HCEC 1CT (cell line): ENCODE results near the gene GLE1.
A peak's percentile ranks its signal among the peaks of the same experiment; 100 is the strongest.

Experiments used
- DNase-seq: peaks from one replicate; pipeline ENCODE4 v3.0.0-alpha.2; 2017

The GLE1 gene, protein sequence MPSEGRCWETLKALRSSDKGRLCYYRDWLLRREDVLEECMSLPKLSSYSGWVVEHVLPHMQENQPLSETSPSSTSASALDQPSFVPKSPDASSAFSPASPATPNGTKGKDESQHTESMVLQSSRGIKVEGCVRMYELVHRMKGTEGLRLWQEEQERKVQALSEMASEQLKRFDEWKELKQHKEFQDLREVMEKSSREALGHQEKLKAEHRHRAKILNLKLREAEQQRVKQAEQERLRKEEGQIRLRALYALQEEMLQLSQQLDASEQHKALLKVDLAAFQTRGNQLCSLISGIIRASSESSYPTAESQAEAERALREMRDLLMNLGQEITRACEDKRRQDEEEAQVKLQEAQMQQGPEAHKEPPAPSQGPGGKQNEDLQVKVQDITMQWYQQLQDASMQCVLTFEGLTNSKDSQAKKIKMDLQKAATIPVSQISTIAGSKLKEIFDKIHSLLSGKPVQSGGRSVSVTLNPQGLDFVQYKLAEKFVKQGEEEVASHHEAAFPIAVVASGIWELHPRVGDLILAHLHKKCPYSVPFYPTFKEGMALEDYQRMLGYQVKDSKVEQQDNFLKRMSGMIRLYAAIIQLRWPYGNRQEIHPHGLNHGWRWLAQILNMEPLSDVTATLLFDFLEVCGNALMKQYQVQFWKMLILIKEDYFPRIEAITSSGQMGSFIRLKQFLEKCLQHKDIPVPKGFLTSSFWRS

DNA sequence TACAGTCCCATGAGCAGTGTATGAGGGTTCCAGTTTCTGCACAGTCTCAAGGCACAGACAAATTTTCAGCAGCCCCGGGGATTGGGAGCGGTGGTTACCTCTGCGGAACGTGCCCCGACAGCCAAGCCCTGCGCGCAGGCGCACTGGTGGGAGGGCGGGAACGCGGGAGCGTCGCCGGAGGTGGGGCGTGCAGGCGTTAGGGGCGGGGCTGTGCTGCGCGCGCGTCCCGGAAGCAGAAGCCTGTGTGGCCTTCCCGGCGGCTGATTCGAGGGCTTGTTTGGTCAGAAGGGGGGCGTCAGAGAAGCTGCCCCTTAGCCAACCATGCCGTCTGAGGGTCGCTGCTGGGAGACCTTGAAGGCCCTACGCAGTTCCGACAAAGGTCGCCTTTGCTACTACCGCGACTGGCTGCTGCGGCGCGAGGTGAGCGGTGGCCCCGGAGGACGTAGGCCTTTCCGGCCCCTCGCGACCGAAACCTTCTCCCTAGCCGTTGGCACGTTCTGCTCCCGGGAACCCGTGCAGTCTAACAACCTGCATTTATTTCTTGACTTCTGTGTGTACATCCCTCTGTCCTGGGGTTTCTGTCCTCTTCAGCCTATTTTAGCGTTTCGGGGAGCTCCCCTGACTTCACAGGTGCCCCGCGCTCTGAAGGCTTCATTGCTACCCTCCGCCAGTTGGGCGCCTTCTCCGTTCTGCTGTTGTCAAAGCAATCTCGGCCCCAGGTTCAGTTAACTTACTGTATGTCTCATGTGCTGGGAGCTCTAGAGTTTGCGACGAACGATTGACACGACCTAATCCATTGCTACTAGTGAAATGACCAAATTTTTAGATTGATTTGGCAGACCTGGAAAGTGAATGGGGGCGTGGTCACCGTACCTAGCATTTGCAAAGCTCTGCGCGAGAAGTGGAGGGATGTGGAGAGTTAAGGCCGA lies at the start of gene GLE1:
TSS of gene GLE1 (plus strand) at position 235 of the 929 bp plus-strand sequence. CDS start at position 322, 87 bp downstream.
- DNase-seq, result peak; percentile 87

DNA sequence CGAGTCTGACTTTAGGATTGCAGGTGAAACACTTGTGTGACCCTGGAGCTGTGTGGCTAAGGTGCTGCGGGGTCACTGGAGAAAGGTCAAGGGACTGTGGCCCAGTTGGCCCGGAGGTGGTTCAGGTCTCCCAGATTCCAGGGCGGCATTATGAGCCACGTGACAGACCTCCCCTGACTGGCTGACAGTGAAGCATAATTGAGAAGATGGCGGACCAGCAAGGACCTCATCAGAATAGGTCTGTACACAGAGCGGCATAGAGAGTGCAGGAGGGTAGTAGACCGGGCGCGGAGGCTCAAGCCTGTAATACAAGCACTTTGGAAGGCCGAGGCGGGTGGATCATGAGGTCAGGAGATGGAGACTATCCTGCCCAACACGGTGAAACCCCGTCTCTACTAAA lies 49.5 kb upstream of the GLE1 start:
- DNase-seq, result no peak

DNA sequence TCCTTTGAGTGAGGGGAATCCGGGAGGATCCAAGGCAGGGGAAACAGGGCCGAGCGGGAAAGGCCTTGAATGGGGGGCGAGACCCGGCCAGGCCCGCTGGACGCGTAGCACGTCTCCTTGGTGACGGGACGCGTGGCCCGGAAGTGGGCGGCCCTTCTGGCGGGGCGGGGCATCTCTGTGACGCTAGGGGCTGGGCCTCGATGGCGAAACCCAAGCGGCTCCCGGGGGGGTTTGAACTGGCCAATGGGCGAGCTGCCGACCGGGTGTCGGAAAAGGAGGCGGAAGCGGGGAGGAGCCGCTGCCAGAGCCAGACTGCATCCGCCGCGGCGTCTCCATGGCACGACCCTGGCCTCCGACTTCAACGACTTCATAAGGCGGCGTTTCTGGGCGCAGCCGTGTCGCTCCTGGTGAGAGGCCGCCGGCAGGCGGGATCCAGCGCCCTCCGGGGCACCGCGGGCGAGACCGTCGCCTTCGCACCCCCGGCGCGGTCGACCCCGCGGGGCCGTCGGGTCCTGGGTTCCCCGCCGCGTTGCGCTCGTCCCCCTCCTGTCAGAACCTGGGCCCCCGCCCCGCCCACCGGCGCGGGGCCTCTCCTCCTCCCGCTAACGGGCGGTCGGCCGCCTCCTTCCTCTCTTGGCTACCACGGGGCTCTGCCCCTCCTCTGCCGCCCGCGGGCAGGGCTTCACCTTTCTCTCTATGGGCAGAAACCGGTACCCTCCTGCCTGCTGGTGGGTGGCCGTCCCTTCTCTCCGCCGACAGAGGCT lies 48.5 kb upstream of the GLE1 start, which contains the start of gene ODF2:
TSS of gene ODF2 (plus strand) at position 158 of the 764 bp plus-strand sequence. CDS start at position 244, 86 bp downstream.
- DNase-seq, result peak; percentile 95

DNA sequence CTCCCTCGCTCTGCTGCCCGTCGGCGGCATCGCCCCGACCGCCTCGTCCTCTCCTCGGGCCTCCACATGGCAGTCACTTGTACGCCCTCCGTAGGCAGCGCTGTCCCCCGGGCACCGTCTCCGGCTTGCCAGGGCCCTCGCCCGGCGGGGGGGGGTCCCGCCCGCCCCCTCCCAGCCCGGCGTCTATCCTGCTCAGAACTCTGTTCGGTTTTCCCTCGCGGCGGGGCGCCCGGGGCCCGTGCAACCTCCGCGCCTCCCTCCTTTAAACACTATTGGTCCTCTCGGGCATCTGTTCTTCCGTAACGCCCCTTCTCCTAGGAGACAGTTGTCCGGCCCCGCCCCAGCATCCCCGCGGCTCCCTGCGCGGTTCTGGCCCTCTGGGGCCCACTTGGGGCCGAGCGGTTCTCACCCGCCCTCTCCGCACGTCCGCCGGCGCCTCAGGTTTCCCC lies 47.9 kb upstream of the GLE1 start:
- peak; percentile 78 for DNase-seq

DNA sequence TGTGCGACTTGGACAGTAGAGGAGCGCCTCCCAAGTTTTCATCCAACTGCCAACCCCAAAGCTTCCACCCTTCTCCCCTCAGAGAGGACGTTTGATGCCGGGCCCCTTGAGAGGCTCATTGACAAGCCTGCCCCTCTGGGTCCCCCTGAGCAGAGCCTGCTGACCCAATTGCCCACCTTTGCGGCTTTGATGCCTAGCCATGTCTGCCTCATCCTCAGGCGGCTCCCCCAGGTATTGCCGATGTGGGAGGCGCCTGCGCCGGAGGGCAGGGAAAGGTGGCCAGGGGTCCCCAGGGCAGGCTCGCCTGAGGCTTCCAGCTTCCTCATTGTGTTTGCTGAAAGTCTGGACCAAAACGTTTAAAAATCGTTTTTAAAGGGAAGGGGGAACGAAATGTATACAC lies 47.3 kb upstream of the GLE1 start:
- DNase-seq, result no peak

DNA sequence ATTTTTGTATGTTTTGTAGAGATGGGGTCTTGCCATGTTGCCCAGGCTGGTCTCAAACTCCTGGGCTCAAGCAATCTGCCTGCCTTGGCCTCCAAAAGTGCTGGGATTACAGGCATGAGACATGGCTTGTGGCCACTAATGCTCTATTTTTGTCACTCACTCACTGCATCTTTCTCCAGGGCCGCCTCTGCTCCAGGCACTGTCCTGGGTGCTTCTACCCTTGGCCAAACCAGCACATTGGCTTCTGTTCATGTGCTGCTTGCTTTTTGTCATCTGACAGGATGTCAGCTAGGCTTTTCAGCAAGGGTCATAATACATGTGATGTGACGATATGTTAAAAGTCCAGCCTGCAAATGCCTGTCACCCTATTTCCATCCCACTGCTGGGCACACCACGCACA lies 45.5 kb upstream of the GLE1 start:
- no peak for DNase-seq

DNA sequence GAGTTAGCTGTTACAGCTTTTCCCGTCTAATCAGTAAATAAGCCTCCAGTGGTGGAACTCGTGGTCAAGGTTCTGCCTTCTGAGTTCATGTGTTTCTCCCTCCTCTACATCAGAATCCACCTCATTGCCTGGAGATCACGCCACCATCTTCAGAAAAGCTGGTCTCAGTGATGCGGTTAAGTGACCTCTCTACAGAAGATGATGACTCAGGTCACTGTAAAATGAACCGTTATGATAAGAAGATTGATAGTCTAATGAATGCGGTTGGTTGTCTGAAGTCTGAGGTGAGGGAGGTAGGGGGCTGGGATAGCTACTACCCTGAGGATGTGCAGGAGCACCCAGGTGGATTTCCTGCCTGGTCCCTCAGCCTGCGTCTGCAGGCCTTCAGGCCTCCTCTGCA lies 35.4 kb upstream of the GLE1 start:
- DNase-seq, result no peak

DNA sequence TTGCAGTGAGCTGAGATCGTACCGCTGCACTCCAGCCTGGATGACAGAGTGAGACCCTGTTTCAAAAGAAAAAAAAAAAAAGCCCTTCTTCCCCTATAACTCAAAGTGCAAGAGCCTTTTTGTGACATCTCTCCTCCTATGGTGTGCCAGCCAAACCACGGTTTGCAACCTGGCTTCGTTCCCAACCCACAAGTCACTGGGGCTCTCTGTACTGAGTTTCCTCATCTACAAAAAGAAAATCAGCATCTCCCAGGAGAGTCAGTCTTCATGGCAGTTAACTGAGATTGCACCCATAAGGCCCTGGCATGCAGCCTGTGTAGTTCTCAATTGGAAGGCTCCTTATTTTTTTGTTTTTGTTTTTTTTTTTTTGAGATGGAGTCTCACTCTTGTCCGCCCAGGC lies 34.0 kb upstream of the GLE1 start:
- peak; percentile 6 for DNase-seq

DNA sequence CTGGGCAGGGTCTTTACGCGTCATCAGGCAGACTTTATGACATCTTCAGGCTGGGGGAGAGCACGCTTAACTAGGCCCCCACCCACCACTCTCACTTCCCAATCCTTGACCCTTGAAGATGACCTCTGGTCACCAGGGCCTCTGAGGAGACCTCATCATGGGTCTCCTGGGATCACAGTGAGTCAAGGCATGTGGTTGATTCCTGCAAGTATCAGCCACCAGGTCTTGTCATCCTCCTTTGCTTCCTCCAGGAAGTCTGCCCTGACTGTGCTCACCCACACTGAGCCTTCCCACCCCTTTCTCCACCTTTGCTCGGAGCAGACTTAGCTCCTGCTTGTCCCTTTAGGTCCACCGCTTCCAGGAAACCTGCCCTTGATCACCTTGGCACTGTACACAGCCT lies 31.4 kb upstream of the GLE1 start:
- DNase-seq, result no peak

DNA sequence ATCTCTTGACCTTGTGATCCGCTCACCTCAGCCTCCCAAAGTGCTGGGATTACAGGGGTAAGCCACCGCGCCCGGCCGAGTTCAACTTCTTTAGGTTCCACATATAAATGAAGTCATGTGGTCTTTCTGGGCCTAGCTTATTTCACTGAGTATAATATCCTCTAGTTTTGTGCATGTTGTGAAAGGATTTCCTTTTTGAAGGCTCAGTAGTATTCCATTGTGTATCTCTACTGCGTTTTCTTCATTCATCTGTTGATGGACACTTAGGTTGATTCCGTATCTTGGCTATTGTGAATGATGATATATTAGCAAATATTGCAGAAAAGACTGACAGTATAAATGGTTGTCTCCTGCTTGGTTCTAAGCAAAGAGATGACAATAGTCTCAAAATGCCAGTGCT lies 28.7 kb upstream of the GLE1 start:
- no peak for DNase-seq

DNA sequence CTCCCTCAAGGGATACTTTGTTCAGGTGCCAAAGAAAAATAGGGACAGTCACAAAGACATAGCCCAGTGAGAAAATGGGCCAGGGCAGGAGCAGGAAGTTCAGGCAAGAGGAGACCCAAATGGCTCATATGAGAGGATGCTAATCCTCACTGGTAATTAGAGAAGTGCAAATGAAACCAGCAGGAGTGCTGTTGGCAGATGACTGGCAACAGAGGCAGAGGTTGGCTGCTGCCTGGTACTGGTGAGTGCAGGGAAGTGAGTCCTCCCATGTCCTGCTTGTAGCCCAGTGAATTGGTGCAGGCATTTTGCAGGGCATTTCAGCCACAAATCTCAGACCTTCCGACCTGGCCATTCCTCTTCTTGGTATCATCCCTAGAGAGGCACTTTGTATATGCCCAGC lies 25.3 kb upstream of the GLE1 start:
- no peak for DNase-seq

DNA sequence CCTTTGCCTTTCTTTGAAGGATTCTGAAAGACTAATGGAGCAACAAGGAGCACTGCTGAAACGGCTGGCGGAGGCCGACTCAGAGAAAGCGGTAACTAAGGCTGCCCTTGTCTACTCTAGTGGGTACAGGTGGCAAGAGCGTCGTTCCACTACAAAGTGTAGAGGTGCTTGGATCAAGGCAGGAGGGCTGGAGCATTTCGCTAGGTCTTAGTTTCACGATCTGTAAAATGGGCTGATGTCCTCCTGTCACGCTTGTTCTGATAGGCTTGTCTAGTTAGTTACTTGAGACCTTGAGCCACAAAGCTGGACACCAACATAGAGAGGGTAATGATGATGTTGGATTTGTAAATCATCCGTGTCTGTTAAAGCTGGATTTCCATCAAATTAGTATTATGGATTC lies 23.0 kb upstream of the GLE1 start:
- DNase-seq, result no peak

DNA sequence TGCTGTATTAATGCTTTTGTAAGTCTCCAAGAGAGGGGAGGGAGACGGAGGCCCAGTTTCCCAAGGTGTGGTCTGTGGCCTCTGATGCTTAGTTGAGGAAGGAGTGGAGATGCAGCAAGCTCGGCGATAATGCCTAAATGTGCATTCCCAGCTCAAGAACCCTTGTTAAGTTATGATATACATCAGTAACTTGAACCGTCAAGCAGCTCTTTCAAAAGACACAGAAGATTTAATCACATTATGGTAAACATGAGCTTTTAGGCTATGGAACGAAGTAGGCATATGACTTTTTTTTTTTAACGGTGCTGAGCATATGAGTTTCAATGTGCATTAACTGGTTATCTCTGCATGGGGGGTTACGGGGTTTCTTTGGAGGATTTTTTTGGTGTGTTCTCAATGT lies 22.3 kb upstream of the GLE1 start:
- no peak for DNase-seq

DNA sequence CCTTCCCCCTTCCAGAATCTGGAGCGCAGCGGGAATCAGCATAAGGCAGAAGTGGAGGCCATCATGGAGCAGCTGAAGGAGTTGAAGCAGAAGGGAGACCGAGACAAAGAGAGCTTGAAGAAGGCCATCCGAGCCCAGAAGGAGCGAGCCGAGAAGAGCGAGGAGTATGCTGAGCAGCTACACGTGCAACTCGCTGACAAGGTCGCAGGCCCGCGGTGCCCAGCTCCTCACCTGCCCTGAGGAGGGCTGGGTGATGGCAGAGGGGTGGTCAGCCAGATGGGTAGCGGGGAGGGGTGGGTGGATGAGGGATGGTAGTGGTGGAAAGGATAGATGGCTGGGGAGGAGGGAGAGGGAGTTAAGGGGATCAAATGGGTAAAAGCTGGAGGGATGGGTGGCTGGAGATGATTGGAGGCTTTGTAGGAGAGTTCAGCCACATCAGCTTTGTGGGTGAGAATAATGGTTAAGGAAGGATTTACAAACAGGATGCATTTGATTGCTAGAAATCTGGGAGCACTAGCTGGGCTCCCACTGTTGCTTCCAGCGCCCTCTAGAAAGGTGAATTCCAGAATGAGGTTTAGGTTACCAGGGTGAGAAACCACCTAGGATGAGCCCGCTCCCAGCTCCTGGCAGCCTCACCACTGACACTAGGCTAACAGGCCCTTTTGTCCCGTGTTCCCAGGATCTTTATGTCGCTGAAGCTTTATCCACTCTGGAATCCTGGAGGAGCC lies 19.7 kb upstream of the GLE1 start:
- DNase-seq, result no peak

DNA sequence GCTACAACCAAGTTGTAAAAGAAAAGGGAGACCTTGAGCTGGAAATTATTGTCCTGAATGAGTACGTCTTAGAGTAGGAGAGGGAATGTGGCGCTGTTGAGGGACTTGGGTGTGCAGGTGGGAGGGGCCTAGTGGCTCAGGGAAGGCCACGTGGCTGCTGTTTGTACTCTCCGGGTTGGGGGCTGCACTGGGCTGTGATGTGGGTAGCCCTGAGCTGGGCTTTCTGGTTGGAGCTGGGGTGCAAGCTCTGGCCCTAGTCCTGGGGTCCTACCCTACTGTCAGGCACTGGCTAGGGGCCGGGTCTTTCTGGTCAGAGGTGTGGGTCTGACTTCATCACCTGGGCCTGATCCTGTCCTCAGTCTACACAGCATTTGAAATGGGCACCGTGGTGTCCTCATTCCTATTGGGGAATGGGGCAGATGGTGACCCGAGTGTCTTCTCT lies 19.1 kb upstream of the GLE1 start:
- DNase-seq, result no peak

DNA sequence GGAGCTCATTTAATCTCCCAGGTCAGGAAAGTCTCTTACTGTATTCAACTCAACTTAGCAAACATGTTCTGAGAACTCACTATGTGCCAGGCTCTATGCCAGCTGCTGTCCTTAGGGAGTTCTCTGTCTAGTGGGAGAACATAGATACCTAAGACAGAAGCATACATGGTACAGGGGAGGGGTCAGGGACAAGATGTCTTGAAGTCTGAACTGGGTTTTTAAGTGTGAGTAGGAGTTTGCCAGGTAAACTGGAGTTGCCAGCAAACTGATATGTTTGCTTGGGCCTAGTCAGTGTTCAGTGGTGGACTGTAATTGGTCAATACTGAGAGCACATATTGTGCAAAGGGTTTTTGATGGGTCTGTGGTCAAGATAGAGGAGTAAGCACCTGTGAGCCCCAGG lies 18.3 kb upstream of the GLE1 start:
- DNase-seq, result no peak

DNA sequence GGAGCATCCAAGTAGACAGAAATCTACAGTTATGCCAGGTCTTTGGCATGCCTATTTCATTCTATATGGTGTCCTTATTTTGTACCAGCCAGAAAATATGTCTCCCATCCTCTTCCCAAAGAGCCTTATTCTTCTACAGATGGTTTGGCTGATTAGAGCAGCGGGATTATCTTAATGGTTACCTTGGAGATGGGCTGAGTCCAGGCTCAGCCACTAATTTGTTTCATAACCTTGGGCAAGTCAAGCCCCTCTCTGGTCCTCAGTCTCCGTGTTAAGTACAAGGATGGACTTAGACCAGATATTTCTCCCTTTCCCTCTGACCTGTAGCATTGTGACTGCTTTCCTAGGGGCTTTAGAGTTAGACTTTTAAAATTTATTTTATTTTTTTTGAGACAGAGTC lies 11.1 kb upstream of the GLE1 start:
- no peak for DNase-seq

DNA sequence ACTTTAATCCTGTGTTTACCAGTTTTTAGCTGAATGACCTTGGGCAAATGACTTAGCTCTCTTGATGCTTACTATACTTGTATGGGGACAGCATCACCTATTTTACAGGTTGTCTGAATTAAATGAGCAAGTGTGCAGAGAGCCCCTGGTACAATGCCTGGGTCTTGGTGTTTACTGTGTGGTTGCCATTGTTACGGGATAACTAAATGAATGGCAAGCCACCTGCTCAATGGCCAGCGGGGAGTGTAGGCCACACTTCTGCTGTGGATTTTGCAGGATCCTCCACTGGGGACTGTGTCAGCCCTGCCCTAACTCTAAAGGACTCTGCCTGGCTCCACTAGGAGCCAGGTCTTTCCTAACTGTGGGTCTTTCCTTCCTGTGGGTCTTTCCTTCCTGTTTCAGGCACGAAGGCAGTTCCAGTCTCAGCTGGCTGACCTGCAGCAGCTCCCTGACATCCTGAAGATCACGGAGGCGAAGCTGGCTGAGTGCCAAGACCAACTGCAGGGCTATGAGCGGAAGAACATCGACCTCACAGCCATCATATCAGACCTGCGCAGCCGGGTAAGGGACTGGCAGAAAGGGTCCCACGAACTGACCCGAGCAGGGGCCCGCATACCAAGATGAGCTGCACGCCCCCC lies 10.3 kb upstream of the GLE1 start:
- DNase-seq, result no peak

DNA sequence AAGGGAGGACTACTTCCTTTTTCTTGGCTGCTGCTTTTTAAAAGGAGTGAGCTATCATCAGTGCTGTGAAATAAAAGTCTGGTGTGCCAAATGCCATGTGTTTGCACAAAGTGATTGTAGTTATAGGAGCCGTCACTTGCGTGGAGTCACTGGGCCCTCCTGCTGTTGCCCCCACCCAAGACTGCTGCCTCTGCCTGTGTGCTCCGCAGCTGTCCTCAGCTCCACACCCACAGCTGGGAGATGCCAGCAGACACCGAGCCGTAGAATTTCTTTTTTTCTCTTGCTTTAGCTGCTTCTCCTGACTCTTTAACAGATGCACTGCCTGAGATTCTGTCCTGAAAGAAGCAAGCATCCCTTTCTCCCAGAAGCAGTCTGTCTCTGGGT lies 9.8 kb upstream of the GLE1 start:
- no peak for DNase-seq

DNA sequence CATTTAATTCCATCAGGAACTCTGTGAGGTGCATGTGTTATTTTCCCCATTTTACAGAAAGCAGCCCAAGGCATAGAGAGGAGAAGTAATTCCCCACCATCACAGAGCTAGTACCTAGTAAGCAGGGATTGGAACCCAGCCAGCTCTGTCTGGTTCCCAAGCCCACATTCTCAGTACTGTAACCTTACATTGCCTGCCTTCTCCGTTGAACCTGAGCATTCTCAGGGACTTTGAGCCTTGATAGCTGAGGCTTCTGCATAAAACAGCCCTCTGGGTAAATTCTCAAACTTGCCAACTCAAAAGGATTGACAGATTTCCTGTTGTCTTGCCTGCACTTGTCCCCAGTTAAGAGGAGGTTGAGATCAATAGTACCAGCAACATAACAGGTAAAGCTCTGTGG lies 9.2 kb upstream of the GLE1 start:
- DNase-seq, result no peak

DNA sequence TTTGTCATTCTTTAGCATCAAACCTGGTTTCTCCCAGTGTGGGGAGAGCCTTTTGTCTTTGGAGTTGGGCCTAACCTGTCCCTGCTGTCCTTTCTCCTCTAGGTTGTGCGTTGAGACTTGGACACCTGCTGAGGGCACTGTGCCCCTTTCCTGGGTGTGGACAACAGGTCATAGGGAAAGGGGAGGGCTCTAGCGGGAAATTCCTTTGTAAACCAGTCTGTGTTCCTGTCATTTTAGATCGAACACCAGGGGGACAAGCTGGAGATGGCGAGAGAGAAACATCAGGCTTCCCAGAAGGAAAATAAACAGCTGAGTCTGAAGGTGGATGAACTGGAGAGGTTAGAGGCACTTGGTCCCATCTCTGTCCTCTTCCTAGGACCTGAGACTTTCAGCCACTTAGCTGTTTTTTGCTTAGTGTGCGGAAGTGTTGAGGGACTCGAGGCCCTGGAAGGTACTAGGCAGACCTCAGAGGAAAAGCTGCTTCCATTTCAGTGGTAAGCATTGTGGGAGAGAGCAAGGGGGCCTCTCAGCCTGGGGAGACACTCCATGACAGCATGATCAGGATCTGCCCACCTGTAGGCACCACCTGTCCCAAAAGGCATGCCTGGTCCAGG lies 8.6 kb upstream of the GLE1 start:
- DNase-seq, result no peak
